B cell (primary cell): Measurements from ENCODE around the gene FYB2. TPM values are rescaled to one million over a fixed set of nuclear protein-coding genes. Genes with fewer than 3 reads are reported as not detected.

Experiments
- ATAC-seq: fragments of 200-7000 bp; cut with Tn5 transposase; one replicate; pipeline ENCODE4 v1.10.0; 2021; ENCODE audit warnings: low read depth, mild to moderate bottlenecking, moderate number of reproducible peaks, moderate library complexity
- CTCF ChIA-PET: fragments of 350-600 bp; sonication (Branson Sonifier 250); formaldehyde crosslinking; loops from one replicate; lab custom pipeline; 2021; ENCODE audit warnings: antibody characterized with exemption, inconsistent platforms; lab: Charles Lee
- POLR2A ChIA-PET: fragments of 350-600 bp; sonication (Branson Sonifier 250); formaldehyde crosslinking; loops from one replicate; lab custom pipeline; 2021; ENCODE audit warnings: antibody characterized with exemption; lab: Charles Lee
- DNase-seq: peaks from one replicate; pipeline ENCODE4 v3.0.0; 2013
- H2AFZ ChIP-seq: 2 replicates; pipeline ENCODE4 v1.6.1; 2012; ENCODE audit warnings: mild to moderate bottlenecking, low read depth, low read length; ENCODE audit not compliant: insufficient read depth, poor library complexity, severe bottlenecking
- H3K27ac ChIP-seq, 2 donors: 1 replicate in 1 of 2; 2 replicates in 1 of 2; pipeline ENCODE4 v1.5.1; 2012 to 2013; ENCODE audit warnings: low read length in 2 of 2, mild to moderate bottlenecking in 2 of 2, moderate library complexity in 1 of 2
- H3K27me3 ChIP-seq, 4 experiments: fragments of 200-600 bp in 1 of 4; sonication (generic) in 1 of 4; replicated peaks in 1 of 4; 1 replicate in 2 of 4; 2 replicates in 2 of 4; pipeline versions ENCODE4 v1.6.1 to v1.7.0; 2013 to 2016; ENCODE audit warnings: low read length in 3 of 4, mild to moderate bottlenecking in 2 of 4, mixed read lengths in 1 of 4, moderate library complexity in 1 of 4; ENCODE audit not compliant: insufficient read depth in 4 of 4, control insufficient read depth in 3 of 4; ENCODE audit errors: control extremely low read depth in 1 of 4
- H3K36me3 ChIP-seq, 2 experiments: replicated peaks in 1 of 2; 1 replicate in 1 of 2; 2 replicates in 1 of 2; pipeline versions ENCODE4 v1.6.1 to v1.7.1; 2013; ENCODE audit warnings: low read length in 1 of 2; ENCODE audit not compliant: insufficient read depth in 2 of 2, control insufficient read depth in 1 of 2; ENCODE audit errors: control extremely low read depth in 1 of 2, extremely low read depth in 1 of 2
- H3K4me1 ChIP-seq, 2 donors: fragments of 200-600 bp in 1 of 2; sonication (generic) in 1 of 2; 1 replicate in 1 of 2; 2 replicates in 1 of 2; pipeline versions ENCODE4 v1.5.1 to v1.6.1; 2013 to 2017; ENCODE audit warnings: low read length in 2 of 2; ENCODE audit not compliant: control insufficient read depth in 2 of 2, insufficient read depth in 2 of 2
- H3K4me2 ChIP-seq: replicated peaks from 2 replicates; pipeline ENCODE3; 2012; ENCODE audit warnings: mild to moderate bottlenecking, low read depth, low read length; ENCODE audit not compliant: poor library complexity, severe bottlenecking
- H3K4me3 ChIP-seq, 5 experiments: fragments of 200-600 bp in 1 of 5; sonication (generic) in 1 of 5; 1 replicate in 3 of 5; 2 replicates in 2 of 5; pipeline versions ENCODE4 v1.5.1 to v1.7.0; 2011 to 2016; ENCODE audit warnings: low read length in 4 of 5, mild to moderate bottlenecking in 4 of 5, low read depth in 2 of 5, control low read depth in 1 of 5, moderate library complexity in 1 of 5; ENCODE audit not compliant: insufficient read depth in 1 of 5; ENCODE audit errors: control extremely low read depth in 1 of 5, extremely low read depth in 1 of 5
- H3K79me2 ChIP-seq: fragments of 200-600 bp; sonication (generic); one replicate; pipeline ENCODE4 v1.6.0; 2016; ENCODE audit warnings: low read length; ENCODE audit not compliant: control insufficient read depth, insufficient read depth
- H3K9ac ChIP-seq: fragments of 200-600 bp; sonication (generic); 2 replicates; pipeline ENCODE4 v1.6.1; 2017; ENCODE audit warnings: mild to moderate bottlenecking, low read length, moderate library complexity
- H3K9me3 ChIP-seq, 3 donors: one replicate each; pipeline versions ENCODE4 v1.6.1 to v1.7.1; 2013; ENCODE audit warnings: low read length in 2 of 3; ENCODE audit not compliant: control insufficient read depth in 2 of 3, insufficient read depth in 1 of 3; ENCODE audit errors: control extremely low read depth in 1 of 3
- H4K20me1 ChIP-seq: 2 replicates; pipeline ENCODE4 v1.6.0; 2012; ENCODE audit warnings: mild to moderate bottlenecking, low read length; ENCODE audit not compliant: insufficient read depth, control insufficient read depth, poor library complexity, severe bottlenecking
- H3K27ac Mint-ChIP-seq: one replicate; pipeline ENCODE4 v1.8.0; 2021; ENCODE audit warnings: mixed read lengths
- H3K27me3 Mint-ChIP-seq: one replicate; pipeline ENCODE4 v1.8.0; 2021; ENCODE audit warnings: mixed read lengths
- H3K4me1 Mint-ChIP-seq: one replicate; pipeline ENCODE4 v1.8.0; 2021; ENCODE audit warnings: mixed read lengths
- H3K4me3 Mint-ChIP-seq: one replicate; pipeline ENCODE4 v1.8.0; 2021; ENCODE audit warnings: mixed read lengths
- H3K9me3 Mint-ChIP-seq: one replicate; pipeline ENCODE4 v1.8.0; 2022; ENCODE audit warnings: mixed read lengths; ENCODE audit not compliant: insufficient read depth
- CTCF ChIP-seq: fragments of 200-600 bp; IDR thresholded peaks from one replicate; pipeline ENCODE4 v1.8.0; 2022; ENCODE audit warnings: antibody characterized with exemption, mild to moderate bottlenecking
- EZH2 ChIP-seq: IDR thresholded peaks from 2 replicates; pipeline ENCODE4 v1.6.1; 2012; ENCODE audit warnings: borderline replicate concordance, low read depth, mild to moderate bottlenecking, moderate library complexity, low read length; ENCODE audit not compliant: insufficient read depth, poor library complexity, severe bottlenecking
- WGBS: methylation state at CpG from one replicate; pipeline ENCODE4 v1.1.5; 2013; ENCODE audit warnings: missing lambda C conversion rate; ENCODE audit not compliant: insufficient coverage; 5-methylcytosine and 5-hydroxymethylcytosine counted together
- intact Hi-C: fragments of 100-400 bp; cut with micrococcal nuclease; formaldehyde crosslinking; loops from one replicate; pipeline ENCODE4 v1.10.0; 2022
- polyA plus RNA-seq: library from polyadenylated mRNA; depleted of rRNA; stranded (reverse); fragments of >200 nt; gene quantifications from 2 replicates; pipeline ENCODE4 v1.2.3, GENCODE V29; 2012
- total RNA-seq, 2 donors: library from RNA; stranded (reverse); fragments of 120-200 nt in 1 of 2; gene quantifications; 1 replicate in 1 of 2; 2 replicates in 1 of 2; pipeline versions ENCODE4 v1.2.3 to v1.2.4, GENCODE V29; 2013 to 2022

Gene FYB2
- total and polyA plus RNA-seq, 2 donors (not counting 1 experiment from before 2014, with no cell fraction given): not detected

- H3K9ac ChIP-seq: no peak overlapping the region
- TF ChIP-seq EZH2 (no peak), CTCF (no peak)
- Mint-ChIP-seq H3K27ac (no peak overlapping the region), H3K4me3 (no peak overlapping the region), H3K27me3 (peaks cover 52% of the 10 kb centered on the region), H3K9me3 (no peaks in the 10 kb centered on the region), H3K4me1 (no peaks in the 10 kb centered on the region)
- H3K27me3 ChIP-seq: peaks cover 0 to 11% (median 2%) of the 10 kb centered on the region in 4 experiments
- H3K79me2 ChIP-seq: no peaks in the 10 kb centered on the region
- intact Hi-C loops: no loop called here
- CTCF ChIA-PET: no interaction called here
- H4K20me1 ChIP-seq: no peaks in the 10 kb centered on the region
- POLR2A ChIA-PET: no interaction called here
- H3K4me3 ChIP-seq: no peak overlapping the region
- WGBS: 70% methylated on average over 2 of the region's 2 CpGs
- DNase-seq: no peak
- H3K36me3 ChIP-seq: no peaks in the 10 kb centered on the region
- no peaks in the 10 kb centered on the region for H3K9me3 ChIP-seq
- H3K4me1 ChIP-seq: no peaks in the 10 kb centered on the region
- no peak overlapping the region for H2AFZ ChIP-seq
- no peak for ATAC-seq
- no peak overlapping the region for H3K4me2 ChIP-seq
- H3K27ac ChIP-seq: no peak overlapping the region
These were observed 90.2 kb downstream of the FYB2 start for GRCh38 chr1:56728964-56729363.

DNA sequence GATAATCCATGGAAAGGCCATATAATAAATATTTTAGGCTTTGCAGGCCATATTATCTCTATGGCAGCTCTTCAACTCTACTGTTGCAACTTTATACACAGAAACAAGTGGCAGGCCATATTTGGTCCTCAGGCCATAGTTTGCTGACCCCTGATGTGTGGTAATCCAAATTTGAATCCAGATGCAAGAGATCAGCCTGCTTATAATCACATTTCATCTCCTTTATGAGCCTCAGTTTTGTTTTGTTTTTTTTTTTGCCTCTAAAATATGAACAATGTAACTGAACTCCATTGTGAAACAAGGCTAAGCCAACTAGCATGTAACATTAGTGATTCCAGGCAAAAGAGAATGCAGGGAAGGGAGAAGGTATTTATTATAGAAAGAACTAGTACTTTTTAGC lies 92.5 kb downstream of the FYB2 start:
- TF ChIP-seq CTCF (no peak), EZH2 (no peak)
- peaks cover 0 to 11% (median 2%) of the 10 kb centered on the region in 4 experiments for H3K27me3 ChIP-seq
- H3K9me3 ChIP-seq: no peaks in the 10 kb centered on the region
- no peaks in the 10 kb centered on the region for H3K79me2 ChIP-seq
- H3K27ac ChIP-seq: no peak overlapping the region
- DNase-seq: no peak
- no peak overlapping the region for H3K27ac Mint-ChIP-seq
- H2AFZ ChIP-seq: no peak overlapping the region
- H3K4me3 Mint-ChIP-seq: no peak overlapping the region
- no peak overlapping the region for H3K4me3 ChIP-seq
- ATAC-seq: no peak
- no peak overlapping the region for H3K9ac ChIP-seq
- no peaks in the 10 kb centered on the region for H3K9me3 Mint-ChIP-seq
- H3K4me2 ChIP-seq: no peak overlapping the region
- H3K27me3 Mint-ChIP-seq: peaks cover 55% of the 10 kb centered on the region
- intact Hi-C loops: no loop called here
- no peaks in the 10 kb centered on the region for H3K36me3 ChIP-seq
- POLR2A ChIA-PET: no interaction called here
- H4K20me1 ChIP-seq: no peaks in the 10 kb centered on the region
- no peaks in the 10 kb centered on the region for H3K4me1 ChIP-seq
- CTCF ChIA-PET: no interaction called here
- H3K4me1 Mint-ChIP-seq: no peaks in the 10 kb centered on the region
